GDM1 (cell line): ENCODE measurements around the gene ATP8B4.

Experiments used
- DNase-seq: peaks from one replicate; lab custom pipeline; 2025; lab: John Stamatoyannopoulos, UW

ATP8B4 gene

DNA sequence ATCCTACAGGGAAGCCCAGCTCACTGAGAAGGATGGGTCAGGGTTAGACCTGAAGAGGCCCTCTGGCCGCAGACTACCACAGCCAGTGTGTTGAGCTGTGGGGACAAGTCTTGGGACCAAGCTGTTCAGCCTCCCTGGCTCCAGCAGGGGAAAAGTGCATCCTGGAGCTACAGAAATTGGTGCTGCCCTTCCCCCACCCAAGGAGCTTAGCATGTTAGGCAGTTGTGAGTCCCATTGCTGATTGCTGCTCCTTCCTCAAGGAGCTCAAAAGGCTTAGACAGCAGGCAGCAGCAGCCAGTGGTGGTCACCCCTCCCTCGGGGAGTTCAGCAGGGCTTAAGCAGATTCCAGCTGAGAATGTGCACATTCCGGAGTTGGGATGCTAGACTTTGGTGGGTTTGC is 165.6 kb downstream of the ATP8B4 start:
- DNase-seq, result no peak

DNA sequence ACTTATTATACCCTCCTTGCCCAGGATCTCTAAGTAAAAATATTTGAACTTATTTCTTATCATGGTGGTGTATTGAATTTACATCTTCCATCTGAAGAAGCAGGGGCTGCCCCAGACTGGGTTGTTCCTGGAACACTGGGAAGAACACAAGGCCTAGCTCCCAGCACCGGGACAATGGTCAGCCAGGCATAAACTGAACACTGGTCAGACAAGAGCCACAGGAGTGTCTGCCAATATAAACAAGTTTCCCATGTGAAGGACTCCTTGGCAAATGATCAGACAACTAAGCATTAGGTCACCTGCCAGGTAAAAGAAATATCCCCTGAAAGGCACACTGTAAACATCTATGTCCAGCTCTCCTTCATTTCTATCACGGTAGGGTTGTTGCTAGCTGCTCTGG is 172.4 kb downstream of the ATP8B4 start:
- DNase-seq, result no peak

DNA sequence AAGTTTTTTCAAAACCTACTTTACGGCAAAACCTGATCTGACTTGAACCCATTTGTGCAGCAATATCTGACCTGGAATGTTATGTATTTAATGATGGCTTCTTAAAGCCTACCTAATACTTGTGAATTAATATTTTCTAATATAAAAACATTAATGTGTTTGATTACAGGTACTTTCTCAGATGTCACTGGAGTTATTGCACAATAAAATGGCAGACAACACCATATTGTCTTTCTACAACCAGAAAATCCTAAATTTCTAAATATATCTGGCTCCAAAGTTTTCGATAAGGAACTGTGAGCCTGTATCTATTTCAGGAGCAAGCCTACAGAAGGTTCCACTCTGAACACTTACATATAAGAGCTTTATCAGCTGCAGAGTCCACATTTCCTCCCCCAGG is 184.5 kb downstream of the ATP8B4 start:
- no peak for DNase-seq

DNA sequence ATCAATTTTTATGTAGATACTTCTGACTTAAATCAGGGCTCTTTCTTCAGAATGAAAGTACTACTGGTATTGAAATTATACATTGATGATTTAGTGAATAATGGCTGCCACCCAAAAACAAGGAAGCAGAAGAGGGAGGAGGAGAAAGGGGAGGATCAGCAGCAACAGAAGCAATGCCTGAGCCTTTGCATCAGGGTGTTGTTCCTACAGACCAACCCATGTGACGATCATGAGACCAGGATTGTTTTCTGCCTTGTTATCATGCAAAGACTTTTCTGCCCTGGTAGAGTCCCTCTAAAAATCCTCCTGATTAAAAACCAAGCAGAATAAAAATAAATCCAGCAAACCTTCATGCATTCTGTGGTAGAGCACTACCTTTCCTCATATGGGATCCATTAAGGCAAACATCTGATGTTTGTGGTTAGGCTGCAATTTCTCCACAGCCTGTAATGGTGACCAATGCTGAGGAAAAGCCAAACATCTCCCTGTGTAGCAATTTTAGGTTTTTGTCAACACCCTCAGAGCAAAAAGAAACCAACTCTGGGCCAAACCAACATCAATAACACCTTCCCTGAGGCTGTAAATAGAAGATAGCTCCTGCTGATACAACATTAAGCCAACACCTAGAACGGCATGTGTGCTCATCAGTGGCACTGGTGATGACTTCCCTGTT is 191.7 kb downstream of the ATP8B4 start:
- DNase-seq, result no peak

DNA sequence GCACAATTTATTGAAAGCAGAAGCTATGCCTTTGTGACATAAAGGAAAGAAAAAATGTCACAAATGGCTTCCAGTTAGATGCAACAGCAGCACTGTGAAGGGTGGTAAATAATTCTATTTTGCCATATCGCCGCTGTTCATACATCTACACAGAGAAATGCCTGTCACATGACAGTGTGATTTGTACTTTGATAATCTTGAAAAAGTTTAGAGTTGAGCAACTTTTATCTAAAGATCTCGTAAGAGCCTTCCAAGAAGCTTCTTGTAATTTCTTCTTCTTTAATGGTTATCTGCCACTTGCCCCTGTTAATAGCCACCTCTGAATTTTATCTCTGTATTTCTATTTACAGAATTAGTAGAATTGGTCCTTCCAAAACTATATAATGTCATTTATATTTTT is 192.3 kb downstream of the ATP8B4 start:
- no peak for DNase-seq

DNA sequence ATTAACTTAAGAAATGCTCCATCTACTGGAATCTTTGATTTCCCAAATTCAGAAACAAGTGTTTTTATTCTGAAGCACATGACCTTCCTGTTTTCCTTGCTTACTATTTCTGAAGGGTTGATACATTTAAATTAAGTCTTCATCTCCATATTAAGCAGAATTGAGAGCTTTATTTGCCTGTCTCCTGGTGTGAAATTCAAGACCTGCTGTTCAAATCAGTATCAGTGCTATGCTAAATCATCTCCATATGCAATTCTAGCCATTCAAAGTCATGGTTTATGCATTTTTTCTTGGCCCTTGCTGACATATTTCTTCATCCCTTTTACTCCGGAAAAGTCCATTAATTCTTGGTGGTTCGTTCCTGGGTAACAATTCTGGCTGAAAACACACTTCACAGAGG is 195.4 kb downstream of the ATP8B4 start:
- DNase-seq, result no peak

DNA sequence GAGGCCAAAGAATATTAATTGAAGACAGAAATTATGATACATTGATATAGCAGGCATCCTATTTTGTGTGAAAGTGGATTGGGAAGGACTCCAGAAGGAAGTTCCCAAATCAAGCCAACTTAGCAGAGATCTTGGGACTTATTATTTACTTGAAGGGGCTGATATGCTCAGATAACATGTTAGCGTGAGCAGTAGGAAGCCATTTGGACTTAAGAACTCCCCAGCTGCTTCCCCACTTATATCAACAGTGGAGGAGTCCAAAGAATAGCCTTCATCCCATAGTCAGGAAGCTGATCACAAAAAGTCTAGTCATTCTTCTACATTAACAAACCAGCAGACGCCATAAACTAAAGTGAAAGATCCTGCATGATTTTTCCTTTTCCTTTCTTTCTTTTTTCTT is 200.0 kb downstream of the ATP8B4 start:
- DNase-seq, result no peak

DNA sequence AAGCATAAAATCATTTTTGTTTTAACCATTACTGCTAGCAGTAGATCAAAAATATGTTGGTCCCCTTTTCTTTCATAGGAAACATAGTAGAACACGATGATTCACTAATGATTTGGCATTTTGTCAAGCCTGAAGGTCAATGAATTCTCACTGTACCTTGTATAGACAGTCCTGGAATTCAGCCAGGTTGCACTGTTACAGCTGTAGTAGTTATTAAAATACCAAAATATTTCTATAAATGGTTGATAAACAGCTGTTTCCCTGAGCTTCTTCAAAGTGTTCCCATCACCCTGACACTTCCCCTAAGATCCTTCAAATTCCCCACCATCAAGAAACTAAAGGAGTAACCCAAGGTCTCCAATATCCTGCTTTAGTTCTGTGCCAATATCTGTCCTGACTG is 200.9 kb downstream of the ATP8B4 start:
- no peak for DNase-seq

DNA sequence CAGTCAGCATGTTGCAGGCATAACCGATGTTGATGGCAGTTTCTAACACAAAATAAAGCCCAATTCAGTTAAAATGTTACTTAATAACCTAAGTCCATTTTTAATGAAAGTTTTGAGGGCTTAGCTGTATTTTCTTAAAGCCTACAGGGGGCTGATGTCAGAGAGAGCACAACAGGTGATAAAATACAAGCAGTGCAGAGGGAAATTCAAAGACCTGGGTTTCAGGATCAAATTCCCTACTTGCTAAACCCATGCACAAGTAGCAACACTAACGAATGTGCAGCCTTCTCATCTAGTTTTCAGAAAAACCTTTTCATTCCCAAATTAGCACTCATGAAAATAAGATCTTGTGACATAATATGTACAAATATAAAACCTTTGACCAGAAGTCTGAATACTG is 202.0 kb downstream of the ATP8B4 start:
- no peak for DNase-seq

DNA sequence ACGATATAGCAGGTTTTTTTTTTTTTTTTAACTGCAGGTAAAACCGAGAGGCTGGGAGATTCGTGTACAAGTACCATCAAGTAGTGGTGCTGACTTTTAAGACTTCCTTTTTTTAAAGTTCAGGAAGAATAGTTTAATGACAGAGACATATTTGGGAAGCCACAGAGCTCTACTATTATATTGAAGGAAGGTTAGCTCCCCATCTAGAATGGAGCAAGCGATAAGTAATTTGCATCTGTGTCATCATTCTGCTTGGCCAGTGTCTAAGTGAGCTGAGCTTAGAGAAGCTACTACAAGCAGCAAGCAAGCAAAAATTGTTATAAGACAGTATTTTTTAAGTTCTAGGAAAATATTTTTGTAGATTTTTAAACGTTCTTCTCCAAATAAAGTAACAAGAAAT is 203.2 kb downstream of the ATP8B4 start:
- DNase-seq, result no peak

DNA sequence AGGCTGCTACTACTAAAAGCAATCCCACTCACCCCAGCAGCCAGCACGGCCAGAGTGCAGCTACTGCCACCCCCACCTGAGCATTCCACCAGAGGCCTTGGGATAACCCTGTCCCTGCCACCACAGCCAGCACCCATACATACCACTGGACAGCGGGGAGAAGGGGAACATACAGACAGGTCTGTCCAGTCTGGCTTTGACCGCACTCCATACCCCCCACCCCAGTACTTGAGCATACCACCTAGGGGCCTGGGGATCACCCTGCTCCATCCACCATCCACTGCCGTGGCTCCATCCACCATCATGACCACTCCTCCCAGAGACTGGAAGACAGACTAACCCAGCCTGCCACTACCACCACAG is 210.1 kb downstream of the ATP8B4 start:
- no peak for DNase-seq

DNA sequence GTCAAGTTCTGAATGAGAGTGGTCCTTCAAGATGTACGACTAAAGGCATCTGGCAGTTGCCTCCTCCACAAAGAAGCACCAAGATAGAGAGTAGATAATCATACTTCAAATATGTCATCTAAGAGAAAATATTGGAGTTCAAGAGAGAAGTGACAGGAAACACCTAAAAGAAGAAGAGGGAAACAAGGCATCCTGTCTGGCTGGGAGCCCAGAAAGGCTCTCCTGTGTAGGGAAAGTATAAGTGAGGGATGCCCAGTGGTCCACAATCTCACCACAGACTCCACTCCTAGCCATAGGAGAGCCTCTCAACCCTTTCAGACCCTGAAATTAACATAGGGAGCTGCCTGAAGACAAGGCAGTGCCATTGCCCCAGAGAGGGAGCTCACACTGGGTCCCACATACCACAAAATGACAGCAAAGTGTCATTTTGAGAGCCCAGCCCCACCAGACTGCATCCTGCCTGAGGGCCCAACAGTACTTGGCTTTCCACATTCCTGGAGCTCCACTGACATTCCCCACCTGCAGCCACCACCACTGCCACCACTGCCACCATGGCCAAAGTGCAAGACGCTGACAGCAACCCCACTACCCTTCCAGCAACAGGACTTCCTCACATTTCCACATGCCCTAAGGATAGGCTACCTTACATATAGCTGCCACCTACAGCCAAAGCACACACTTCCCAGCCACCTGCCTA is 210.6 kb downstream of the ATP8B4 start:
- peak; percentile 18 for DNase-seq

DNA sequence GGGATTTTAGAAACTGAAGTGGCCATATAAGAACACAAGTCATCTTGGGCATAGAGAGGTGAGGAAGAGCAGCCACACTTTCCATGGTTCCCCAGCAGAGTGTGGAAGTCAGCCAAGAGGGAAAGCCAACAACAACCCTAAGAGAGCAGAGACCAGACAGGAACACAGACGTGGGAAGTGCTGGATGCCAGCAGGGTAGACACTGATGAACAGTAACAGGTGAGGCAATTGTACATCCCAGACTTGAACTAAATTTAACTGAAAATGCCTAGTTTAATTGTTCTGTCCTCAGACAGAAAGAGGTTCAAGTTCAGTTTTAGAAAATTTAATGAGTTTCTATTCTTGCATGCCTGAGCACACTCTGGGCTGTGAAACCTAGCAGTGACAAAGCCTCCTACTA is 212.1 kb downstream of the ATP8B4 start:
- no peak for DNase-seq

DNA sequence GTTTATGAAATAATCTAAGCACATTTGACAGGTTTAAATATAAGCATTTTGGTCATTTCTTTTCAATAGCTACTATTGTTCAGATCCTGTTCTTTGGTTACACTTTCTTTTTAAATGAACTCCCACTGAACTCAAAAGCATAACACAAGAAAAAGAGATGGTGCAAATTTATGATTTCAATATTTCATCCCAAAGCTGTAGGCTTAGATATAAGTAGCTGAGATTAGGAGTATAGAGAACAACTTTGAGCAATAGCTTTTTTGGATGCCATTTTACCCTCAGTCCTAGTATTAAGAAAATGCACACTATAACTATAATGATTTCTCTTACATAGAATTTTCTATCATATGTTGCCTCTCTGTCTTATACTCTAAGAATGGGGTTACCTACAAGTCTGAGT is 213.8 kb downstream of the ATP8B4 start:
- no peak for DNase-seq

DNA sequence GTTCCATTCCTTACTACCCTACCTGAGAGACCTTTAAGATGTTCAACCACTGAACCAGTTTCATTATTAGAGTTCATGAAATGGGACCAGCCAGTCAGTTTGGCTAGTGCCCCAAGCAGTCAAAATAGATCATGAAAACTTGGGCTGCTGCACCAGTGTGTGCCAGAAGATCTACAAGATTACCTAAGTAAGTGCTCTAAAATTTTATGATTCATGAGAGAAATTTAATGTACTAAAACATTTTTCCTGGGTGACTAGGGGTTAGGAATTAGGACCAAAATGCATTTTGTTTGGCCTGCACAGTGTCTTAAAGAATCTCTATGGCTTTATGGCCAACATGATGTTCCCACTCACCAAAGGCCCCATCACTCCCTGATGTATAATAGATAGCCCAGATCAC is 214.7 kb downstream of the ATP8B4 start:
- DNase-seq, result no peak

DNA sequence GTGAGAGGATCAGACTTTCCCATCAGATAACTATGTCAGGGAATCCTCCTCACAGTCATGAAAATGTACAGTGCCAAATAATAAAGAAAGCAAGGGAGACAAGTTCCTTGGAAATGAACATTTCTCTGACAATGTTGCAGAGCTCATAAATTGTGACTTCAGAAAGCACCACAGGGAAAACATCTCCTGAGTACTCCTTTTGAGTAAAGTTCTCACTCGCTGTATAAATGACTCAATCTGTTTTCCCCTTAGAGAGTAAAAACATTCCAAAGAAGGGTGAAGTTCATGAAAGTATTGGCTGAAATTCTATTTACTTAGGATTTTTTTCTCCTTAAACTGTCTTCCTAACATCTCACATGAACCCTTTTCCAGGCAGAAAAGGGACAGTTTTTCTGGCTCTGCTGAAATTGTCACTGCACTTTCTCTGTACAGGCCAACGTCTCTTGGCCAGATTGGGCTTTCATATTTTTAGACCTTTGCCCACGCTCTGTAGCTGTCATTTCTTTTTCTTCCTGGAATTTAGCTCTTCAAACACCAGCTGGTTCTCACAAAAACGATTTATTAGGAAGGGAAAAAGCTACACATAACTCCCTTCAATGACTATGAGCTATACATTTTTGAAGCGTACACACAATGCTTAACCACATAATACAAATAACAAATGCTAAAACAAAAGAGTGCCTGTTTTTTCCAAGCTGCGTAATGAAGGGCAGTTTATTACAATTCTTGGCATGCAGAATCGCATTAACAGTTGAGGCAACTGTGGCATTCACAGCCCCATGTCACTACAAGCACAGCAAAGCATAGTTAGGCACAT is 216.1 kb downstream of the ATP8B4 start:
- no peak for DNase-seq

DNA sequence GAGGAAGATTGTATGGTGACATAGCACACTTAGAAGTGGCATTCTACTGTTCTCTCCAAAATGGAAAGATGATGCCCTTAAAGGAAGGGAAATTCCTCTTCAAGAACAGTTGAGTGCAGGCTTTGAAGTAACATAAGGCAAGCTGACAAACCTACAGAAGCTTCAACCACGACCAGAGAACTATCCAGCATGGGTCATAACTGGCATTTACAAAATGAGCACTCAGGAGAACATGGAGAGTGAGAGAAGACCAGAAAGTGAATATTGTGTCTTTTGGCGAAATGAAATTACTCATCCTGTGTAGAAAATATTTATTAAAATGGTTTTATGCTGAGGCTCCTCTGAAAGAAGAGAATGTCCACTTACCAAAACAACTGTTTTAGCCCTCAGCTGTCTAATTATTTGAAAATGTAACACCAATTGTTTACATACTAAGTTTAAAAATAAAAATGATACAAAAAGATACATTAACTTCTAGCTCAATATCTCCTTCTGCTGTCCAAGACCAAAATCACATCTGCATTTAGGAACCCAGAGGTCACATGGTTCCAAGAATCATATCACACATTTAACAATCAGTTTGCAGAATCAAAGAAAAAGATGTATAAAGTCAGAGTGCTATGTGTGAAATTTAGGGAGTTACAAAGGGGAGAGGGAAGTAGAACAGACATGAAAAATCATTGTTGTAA is 216.9 kb downstream of the ATP8B4 start:
- DNase-seq, result no peak

DNA sequence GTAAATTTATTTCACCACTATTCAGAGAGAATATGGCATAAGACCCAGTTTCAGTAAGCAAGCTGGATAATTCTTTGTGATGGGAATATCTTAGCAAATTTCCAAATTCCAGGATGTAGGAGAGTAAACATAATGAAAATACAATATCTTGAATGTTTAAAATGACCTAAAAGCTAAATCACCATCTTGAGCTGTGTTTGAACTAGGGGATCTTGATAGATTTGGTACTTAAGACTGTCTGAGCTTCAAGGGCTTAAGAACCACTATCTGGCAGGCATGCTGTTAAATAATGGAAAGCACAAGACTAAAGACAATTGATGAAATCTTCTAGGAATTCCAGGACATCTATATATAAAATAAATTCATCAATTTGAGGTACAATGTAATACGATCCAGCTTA is 217.7 kb downstream of the ATP8B4 start:
- DNase-seq, result no peak

DNA sequence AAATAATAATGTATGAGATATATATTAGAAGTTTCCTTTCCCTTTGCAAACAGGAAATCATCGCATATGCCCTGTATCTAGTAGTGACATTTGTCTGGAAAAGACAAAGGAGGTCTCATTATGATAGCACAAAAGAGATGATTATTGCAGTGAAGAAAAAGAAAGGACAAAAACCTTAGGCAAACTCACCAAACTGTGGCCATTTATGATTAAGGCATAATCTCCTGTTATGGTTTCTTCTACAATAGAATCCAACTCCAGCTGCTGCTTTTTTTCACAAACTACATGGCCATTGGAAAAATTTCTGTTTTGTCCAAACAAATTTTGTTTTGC is 218.2 kb downstream of the ATP8B4 start:
- no peak for DNase-seq

DNA sequence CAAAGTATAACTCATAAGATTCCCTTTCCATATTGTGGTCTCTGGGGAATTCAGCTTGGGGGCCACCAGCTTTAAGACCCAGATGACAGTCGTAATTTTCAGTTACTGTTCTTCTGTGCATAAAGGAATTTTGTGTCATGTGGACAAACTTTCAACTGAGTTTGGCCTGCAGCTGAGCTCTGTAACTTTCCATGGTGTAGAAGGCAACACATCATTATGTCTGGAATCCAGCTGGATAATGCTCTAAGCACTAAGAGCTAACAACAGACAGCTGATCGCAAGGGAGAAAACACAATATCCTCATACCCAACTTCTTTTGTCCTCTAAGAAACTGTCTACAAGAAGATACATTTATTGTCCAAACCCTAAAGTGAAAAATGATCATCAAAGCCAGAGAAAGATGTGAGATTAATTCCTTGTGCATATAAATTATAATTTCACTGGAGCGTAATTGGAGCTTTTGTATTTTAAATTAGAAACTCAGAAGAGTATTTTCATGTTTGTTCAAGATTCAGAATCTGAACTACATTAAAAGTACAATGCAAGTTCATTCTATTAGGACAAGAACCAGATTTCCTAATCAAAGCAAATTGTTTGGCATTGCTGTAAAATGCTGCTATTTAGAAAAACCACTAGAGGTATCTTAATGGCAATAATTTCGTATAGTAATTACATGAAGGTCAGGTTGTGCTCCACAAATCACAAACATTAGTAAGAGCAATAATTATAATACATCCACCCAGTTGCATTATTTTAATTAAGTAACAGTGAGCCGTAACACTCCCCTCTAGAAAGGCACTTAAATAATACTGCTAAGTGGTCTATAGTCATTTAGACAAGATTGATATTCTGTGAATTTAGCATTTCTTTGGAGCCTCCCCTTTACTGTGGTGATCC is 218.8 kb downstream of the ATP8B4 start:
- no peak for DNase-seq

DNA sequence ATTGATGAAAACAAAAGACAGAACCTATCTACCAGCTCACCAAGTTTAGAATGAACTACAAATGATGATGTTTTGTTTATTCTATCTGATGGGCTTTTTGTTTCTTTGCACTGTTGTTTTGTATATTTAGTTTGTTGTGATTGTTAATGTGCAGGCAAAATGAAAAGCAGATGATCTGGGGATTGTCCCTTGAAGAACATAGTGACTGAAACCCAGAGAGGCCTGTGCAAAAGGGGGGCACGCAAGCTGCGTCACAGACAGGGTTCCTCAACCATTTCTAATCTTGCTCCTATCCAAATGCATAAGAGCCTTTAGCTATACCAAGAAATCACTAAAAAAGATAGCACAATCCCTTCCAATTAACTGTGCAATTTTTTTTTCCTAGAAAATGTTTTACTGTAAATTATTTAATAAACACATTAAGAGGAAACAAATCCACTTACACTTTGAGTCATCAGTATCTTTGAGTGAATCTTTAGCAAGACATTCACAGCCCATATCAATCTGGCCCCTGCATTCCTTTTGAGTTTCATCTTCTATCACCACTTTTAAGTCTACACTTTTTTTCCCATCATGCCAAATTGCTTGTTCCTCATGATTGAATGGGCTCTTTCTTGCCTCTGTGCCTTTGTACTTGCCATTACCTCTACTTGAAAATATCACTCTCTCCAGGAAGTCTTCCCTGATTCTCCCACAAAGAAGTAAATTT is 220.3 kb downstream of the ATP8B4 start:
- no peak for DNase-seq
